ENCODE measurements around the gene PIGZ.

PIGZ gene

DNA sequence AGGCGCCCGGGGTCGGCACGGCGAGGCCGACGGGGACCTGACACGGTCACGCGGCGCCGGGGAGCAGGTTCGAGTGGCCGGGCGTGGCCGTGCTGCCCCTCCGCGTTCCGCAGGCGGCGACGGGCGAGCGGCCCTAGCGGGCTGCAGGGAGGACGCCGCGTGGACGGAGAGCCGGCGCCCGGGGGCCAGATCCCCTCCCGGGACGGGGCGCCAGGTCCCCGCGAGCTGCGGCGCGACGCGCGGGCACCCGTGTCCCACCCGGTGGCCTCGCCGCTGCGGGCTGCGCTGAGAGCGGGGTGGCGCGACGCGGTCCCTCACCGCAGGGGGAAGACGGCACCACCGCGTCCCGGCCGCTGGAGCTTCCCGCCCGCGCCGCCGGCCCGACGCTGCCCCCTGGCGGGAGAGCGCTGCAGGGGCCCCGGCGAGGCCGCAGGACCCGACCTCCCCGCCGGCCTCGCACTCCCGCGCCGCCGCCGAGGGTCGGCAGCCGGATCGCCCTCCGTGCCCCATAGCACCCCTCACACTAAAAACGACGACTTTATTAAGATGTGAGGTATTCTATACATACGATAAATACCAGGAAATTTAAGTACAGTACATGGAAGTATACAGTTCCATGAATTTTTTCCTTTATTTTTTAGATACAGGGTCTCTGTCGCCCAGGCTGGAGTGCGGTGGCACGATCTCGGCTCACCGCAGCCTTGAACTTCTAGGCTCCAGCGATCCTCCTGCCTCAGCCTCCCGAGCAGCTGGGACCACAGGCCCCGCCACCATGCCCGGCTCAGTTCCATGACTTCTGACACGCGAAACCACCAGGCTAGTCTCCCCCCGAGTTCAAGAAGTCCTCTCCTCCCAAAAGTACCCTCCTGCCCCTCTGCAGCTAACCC is 1.3 kb upstream of the PIGZ start:
- TF ChIP-seq, protein P1, sequence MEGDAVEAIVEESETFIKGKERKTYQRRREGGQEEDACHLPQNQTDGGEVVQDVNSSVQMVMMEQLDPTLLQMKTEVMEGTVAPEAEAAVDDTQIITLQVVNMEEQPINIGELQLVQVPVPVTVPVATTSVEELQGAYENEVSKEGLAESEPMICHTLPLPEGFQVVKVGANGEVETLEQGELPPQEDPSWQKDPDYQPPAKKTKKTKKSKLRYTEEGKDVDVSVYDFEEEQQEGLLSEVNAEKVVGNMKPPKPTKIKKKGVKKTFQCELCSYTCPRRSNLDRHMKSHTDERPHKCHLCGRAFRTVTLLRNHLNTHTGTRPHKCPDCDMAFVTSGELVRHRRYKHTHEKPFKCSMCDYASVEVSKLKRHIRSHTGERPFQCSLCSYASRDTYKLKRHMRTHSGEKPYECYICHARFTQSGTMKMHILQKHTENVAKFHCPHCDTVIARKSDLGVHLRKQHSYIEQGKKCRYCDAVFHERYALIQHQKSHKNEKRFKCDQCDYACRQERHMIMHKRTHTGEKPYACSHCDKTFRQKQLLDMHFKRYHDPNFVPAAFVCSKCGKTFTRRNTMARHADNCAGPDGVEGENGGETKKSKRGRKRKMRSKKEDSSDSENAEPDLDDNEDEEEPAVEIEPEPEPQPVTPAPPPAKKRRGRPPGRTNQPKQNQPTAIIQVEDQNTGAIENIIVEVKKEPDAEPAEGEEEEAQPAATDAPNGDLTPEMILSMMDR (IDR thresholded peaks at IDR 0.05), result peak; percentile 91

- TF ChIP-seq, protein P1 (IDR thresholded peaks at IDR 0.05), result no peak
Observed at GRCh38 chr3:196969134-196969659, 564 bp upstream of the PIGZ start.

- TF ChIP-seq, protein P1 (IDR thresholded peaks at IDR 0.05), result no peak
Observed at GRCh38 chr3:196967412-196968232, 1.0 kb downstream of the PIGZ start.

DNA sequence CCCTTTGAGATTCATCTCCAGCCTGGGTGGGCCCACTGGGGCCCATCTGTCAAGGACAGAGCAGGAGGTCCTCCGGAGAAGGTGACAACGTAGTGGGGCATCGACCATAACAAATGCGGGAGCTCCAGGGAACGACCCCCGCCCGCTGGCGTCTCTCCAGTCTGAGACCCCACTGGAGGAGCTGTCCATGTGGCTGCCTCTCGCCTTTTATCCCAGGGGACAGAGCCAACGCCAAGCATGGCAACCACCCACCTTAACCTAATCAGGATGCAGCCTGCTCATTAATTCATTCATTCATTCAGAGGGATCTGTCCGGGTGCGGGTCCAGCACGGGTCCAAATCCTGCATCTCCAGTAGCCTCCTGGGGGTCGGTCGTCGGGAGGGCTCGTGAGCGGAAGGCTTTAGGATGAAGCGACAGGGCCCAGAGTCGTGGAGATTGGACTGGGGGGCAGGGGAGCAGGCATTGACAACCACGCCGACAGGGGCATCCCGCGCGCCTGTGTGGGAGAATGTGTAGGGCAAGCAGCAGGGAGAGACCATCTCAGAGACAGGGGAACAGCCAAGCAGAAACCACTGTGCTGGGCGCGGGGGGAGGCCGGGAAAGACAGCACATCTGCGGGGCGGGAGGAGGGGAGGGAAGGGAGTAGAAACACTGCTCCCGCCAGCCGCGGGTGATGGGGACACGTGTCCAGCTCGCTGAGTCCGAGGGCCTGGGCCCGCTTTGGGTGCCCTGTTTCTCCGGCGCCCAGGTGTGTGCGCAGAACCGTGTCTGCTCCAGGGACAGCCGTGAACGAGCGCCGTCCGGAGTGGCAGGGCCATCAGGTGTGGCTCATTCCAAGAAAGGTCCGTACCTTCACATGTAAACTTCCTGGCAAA is 1.9 kb downstream of the PIGZ start:
- TF ChIP-seq, protein P1 (IDR thresholded peaks at IDR 0.05), result no peak

- TF ChIP-seq, protein P1 (IDR thresholded peaks at IDR 0.05), result no peak
Observed at GRCh38 chr3:196965804-196966173, 2.8 kb downstream of the PIGZ start.

GRCh38 chr3:196965112-196965803 is 3.4 kb downstream of the PIGZ start:
- TF ChIP-seq, protein P1 (IDR thresholded peaks at IDR 0.05), result no peak
